Dermis microvascular lymphatic vessel endothelial cell (primary cell): ENCODE data around the gene TAS2R41. TPM values are rescaled to one million over a fixed set of nuclear protein-coding genes. Genes with fewer than 3 reads are reported as not detected.

Experiments
- DNase-seq, 2 donors: peaks; one replicate each; pipeline versions ENCODE4 v3.0.0 to v3.0.0-alpha.2; 2010; ENCODE audit warnings: low read depth in 2 of 2
- total RNA-seq: library from RNA; depleted of rRNA; stranded (reverse); fragments of >200 nt; gene quantifications from 2 replicates; pipeline ENCODE4 v1.2.1, GENCODE V29; 2014

The TAS2R41 gene
- total RNA-seq, 1 donor from 2014 or later, result not detected

DNA sequence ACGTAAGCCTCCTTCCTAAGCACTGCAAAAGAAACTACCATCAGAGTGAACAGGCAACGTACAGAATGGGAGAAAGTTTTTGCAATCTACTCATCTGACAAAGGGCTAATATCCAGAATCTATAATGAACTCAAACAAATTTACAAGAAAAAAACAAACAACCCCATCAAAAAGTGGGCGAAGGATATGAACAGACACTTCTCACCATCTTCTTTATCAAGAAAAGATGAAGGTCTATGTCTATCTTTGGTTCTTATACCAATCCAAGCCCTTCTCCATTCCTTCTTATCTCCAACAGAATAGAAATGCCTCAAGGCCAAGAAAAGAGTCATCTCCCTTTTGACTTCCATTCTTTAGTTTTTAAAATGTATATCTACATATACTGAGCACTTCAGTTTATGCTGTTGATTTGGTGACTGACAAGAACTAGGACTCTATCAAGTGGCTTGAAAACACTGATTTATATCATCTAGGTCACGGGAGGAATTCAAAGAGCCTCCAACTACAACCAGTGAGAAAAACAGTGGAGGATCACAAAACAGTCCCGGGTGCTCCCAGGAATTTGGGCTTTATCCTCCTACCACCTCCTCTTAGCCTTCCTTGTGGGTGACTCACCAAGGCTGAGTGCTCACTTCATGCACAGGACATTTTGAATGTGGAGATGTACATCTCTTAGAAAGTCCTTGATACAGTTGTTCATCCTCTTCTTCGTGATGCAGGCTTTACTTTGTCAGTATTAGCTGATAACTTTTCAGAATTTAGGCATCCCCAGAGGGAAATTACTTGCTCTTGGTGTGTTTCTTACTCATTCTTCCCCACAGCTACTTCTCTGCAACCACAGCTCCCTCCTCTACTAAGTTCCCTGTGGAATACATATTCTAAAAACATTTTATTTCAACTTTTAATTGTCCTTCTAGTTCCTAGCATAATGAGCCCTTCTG is 15.4 kb downstream of the TAS2R41 start:
- DNase-seq, result no peak

DNA sequence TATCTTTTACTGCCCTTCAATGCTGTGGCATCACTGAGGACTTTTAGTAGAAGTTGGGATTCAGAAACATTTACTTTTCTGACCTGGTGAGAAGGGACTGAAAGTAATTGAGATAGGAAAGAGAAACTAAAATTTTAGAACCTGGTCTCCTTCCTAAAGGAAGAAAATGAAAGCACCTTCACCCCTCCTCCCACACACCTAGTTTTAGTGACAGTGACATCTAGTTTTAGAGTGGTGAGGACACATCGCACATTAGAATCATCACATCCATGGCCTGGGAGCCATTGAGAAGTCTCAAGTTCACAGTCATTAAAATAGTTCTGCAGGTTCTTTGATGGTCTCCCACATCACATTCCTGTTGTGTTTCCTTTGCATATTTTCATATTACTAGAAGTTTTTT is 16.1 kb downstream of the TAS2R41 start:
- DNase-seq, result no peak

DNA sequence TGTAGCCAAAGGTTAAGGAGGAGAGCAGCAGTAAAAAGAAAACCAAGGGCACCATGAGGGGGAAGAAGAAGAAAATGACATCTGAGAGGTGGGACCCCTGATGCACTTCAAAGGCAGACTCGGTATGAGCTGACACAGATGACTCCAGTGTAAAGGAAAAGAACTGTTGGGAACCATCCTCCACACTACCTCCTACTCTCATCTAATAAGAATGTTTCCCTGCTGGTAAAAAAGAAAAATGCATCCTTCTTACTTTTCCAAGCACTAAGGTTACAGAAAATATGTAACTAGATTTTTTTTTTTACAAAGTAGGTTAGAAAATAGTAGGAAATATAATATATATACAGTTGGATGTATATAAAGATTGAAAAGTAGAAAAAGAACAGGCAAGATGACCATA is 16.9 kb downstream of the TAS2R41 start:
- no peak for DNase-seq

DNA sequence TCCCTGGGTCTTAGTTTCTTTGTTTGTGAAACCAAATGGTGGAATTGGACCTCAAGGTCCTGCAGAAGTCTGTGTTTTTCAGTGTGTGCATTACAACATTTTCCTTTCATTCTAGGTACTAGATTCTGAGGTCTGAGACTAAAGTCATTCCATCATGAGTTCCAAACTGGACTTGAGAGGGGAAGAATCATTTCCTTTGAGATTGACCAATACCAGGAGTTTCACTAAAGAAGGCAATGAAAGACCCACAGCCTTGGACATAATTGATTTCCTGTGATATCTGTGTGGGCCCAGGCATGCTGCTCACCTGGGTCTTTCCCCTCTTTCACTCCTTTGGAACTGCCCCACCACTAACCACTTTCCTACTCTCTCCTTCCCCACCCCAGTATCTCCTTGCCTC is 18.2 kb downstream of the TAS2R41 start:
- no peak for DNase-seq

DNA sequence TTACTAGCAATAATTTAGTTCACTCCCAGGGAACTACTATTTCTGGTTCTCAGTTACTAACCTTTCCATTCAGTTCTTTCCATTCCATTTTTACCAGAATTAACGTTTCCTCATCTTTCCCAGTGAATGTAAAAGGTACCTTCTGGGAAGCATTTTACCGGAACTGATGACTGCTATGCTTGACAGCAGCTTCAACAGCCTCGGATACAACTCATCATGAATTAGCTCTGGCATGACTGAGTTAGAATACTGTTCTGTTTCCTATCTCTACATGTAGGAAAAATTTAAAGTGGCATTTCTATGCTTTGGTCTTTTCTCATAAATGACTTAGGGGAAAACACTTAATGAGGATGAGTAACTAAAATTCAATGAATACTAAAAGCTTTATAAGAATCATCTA is 18.6 kb downstream of the TAS2R41 start:
- no peak for DNase-seq

DNA sequence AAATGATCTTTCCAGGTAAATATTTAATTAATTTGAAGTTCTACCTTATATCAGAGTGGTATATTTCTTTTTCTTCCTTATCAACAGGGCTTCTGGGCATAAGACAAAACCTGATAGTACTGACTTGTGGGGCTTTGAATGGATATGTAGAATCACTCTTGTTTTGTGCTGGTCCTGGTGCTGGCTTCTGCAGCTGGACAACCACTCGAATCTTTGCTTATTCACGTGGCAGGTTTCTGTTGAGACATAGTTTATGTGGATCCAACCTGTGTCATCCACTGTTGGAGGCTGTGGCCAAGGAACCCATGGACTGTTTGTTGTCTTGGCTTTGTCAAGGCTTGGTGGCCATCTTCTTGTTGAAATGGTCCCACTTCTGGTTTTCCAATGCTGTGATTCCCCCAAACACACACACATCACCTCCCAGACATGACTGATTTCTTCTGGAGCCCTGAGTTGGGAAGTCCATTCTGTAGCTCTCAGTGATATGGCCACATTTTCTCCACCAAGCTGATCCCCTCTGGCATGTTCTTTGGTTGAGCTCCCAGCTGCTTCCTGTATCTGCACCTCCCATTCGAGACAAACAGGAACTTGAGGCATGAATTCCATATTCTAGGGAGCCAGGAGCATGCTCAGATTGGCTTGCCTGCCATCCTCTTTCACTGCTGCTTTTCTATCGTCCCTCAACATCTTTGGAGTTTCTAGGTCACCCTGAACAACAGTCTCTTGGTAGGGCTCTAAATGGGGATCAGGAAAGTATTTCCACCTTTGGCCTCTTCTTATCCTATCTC is 19.5 kb downstream of the TAS2R41 start:
- DNase-seq, result peak in 1 of 2 donors; percentile 72

DNA sequence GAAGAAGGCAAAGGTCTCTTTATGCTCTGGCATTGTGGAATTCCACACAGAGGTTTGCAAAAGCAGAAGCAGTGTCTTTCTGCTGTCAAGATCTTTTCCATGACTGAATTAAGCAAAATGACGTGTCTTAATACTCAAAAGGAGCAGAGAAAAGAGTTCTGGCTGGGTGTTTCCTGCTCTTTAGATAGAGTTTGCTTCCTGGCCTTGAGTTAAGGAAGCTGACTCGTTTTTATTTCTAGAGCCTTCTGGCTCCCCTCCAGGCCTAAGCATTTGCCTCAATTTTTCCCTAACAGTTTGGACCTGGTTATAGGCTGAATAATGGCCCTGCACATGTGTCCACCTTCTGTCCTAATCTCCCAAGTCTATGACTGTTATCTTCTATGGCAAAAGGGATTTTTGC is 21.6 kb downstream of the TAS2R41 start:
- DNase-seq, result peak in 1 of 2 donors; percentile 95

DNA sequence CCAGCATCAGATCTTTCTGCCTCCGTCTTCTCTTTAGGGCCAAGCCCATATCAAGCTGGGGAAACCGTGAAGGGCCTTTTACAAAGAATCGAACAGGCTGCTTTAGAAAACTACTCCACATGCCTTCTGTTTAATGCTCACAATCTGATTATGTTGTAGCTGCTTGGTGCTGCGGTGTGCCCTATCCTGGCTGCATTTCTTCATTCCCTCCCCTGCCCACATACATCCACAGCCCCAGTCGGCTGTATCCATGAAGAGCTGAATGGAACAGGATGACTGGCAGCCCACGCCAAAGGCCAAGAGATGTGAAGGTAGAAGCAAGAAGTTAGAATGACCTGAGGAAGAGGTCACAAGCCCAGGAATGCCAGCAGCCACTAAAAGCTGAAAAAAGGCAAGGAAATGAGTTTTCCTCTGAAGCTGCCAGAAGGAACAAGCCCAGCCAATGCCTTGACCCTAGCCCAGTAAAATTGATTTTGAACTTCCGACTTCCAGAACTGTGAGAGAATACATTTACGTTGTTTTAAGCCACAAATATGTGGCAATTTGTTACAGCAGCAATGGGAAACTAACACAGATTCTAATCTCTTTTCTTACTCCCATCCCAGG is 22.2 kb downstream of the TAS2R41 start:
- DNase-seq, result peak in 1 of 2 donors; percentile 83

DNA sequence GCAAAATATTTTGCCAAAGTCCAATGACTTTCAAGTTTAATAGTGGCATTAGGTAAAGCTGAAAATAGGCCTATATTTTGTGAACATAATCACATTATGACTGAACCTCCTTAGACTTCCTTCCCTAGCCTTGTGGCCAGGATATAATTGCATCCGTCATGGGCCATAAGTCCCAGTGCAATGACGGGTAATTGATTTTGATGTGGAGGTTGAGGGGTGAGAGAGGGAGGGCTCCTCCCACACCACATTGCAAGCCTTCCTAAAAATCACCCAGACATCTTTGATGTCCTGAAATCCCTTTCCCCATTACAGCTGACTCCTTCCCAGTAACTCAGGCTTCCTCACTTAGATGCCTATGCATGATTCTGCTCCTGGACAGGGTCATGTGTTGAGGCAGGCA is 25.6 kb downstream of the TAS2R41 start:
- DNase-seq, result no peak

DNA sequence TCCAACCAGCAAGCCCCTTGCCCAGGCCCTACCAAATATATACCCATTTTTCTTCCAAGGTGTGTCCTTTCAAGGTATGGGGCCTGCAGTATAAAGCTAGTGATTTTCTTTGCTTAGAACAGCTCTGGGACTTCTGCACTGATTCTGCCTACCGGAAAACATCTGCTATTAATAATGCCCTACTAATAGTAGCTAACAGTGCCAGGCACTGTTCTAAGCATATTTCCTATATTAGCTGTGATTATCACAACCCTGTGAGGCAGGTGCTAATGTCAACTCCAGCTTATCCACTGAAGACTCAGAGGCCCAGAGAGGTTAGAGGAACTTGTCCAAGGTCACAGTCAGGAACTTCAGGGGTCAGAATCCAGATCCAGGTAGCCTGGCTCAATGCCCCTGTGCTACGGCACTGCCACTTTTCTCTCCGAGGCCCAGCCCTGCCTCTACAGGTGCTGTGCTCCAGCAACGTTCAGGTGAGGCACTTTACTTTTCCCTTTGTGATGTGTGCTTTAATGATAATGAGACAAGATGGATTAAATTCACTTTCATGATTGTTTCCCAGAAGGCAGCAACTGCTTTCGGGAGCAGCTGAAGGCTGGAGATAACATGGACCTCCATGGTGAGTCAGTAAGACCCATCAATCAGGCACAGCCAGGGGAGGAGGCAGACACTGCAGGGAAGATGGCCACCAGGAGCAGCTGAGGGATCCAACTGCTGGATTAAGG is 26.7 kb downstream of the TAS2R41 start:
- no peak for DNase-seq

DNA sequence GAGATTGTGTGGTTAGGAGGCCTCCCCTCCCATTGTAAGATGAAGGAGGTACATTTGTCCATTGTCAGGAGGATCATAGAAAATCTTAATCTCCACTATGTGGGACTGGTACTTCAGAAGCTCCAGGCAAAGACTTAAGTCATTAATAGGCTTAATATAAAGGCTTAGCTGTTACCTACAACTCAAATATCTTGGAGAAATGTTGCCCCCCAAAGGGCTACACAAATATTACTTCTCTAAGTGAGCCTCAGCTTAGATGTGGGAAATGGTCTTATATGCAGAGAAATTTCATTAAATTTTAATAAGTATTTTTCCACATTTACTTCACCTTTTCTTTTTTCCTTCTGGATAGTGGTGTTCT is 27.2 kb downstream of the TAS2R41 start:
- peak in 1 of 2 donors; percentile 52 for DNase-seq

DNA sequence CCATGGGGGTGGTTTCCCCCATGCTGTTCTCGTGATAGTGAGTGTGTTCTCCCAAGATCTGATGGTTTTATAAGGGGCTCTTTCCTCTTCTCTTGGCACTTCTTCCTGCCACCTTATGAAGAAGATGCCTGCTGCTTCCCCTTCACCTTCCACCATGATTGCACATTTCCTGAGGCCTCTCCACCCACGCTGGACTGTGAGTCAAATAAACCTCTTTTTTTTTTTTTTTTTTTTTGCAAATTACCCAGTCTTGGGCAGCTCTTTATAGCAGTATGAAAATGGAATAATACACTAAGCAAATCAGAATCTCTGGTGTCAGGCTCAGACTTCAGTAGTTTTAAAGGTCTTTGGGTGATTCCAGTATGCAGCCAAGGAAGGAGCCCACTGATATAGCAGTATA is 28.2 kb downstream of the TAS2R41 start:
- no peak for DNase-seq

DNA sequence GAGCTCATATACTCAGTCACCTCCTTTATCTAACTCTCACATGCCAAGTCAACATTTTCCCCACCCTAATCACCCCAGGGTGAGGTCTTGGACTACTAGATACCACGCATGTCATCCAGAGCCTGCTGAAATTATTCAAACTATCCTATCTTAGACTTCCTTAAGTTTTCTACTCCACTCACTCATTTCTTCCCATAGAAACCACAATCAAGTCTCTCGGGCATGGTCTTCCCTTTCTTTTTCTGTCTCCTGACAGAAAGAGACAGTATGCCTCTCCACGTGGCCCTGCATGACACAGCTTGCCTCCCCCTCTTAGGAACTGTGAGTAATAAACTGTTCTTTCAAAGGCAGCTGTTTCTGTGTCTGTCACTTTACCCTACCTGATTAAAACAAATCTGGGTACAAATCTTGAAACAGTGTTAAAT is 29.4 kb downstream of the TAS2R41 start:
- no peak for DNase-seq

DNA sequence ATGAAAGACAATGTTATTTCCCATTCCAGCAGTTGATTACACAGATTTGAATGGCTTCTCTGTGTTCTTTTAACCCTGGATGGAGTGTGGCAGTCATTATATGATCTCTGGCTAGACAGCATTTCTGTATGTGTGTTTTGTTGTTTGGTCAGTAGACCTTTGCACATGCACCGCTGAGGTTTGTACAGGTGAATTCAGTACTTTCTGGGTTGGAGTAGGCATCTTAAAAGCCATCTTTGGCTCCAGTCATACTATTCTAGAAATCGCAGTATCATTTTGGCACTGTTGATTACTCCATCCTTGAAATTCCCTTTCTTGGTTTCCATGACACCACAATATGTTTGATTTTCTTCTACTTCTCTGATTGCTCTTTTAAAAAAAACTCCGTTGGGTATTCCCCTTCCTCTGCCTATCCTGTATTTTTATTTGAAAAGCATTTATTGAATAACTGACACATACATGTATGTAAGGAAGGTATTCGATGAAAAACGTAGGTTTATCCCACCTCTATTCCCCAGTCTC is 29.9 kb downstream of the TAS2R41 start:
- DNase-seq, result no peak

DNA sequence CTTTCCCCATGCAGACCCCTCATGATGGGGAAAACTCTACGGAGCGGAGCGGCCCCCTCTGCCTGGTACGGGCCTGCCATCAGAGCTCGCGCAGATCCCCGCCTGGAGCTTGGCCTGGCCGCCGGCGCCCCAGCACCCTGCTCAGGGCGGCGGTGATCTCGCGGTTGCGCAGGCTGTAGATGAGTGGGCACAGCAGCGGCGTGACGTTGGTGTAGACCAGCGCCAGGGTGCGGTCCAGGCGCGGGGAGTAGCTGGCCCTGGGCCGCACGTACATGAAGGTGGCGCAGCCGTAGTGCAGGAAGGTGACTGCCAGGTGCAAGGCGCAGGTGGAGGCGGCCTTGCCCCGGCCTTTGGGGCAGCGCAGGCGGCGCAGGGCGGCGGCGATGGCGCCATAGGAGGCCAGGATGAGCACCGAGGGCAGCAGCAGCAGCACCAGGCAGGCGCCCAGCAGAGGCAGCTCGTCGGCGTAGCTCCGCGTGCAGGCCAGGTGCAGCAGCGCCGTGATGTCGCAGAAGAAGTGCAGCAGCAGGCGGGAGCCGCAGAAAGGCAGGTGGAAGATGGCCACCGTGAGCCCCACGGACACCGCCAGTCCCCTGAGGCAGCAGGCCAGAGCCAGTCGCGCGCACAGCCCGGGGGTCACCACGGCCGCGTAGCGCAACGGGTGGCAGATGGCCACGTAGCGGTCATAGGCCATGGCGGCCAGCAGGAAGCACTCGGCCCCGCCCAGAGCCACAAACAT is 33.4 kb downstream of the TAS2R41 start:
- DNase-seq, result no peak

DNA sequence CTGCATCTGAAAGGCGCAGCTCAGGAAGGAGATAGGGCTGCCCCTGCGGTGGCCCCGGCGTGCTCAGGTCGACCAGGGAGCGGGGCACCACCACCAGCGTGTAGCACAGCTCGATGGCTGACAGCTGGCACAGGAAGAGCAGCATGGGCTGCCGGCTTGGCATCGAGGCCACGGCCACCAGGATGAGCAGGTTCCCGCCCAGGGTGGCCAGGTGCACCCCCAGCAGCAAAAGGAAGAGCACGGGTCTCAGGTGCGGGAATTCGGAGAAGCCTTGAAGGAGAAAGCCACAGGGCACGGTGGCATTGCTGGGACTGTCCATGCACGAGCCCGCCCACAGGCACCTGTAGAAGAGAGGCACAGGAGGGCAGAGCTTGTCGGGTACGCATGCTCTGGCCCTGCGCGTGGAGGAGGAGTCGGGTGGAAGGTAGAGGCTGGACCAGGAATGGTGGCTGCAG is 33.9 kb downstream of the TAS2R41 start:
- no peak for DNase-seq

DNA sequence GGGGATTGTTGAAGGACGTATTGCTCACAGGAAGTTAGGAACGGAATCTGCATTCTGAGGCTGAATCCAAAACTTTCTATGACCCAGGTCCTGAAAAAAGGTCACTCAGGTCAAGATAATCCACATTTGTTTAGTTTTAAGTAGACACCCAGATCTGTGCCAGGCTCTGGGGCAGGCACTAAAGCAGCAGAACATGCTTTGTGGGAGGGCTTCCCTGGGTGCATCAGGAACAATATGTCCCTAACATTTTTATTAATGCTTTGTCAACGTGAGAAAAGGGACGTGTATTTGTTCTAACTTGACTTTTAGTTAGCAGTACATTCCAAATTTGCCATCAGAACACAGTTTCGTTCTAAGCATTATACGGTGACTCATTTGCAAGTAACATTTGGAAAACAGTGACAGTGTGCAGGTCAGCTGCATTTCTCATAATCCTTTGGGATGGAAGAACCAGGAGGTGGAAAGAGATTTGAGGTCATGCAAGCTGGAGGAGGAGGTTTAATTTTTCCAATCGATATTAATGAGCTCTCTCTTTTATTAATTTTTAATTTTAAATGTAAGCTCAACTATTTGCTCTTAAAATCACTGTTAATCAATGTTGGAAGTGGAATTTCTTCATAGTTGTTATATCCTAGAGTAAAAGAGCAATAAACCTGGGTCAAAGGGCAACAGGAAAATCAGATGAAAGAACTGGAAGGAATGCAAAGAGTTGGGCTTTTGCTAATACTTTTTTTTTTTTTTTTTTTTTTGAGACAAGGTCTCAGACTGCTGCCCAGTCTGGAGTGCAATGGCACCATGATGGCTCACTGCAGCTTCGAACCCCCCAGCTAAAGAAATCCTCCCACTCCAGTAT is 35.0 kb downstream of the TAS2R41 start:
- DNase-seq, result no peak

DNA sequence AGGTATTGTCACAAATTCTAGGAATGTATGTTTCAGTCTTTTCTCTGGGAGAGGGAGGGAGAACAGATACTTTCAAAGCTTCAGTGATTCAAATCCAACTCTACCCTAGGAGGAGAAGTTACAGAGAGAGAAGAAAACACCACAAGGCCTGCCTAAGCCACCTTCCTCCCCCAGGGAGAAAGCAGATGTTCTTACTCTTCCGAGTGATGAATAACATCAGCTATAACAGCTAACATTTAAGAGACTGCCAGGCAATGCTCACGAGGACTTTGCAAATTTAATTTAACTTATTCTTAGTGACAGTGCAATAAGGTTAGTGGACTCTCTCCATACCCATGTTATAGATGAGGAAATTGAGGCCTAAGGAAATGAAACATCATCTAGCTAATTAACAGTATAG is 36.8 kb downstream of the TAS2R41 start:
- DNase-seq, result no peak

DNA sequence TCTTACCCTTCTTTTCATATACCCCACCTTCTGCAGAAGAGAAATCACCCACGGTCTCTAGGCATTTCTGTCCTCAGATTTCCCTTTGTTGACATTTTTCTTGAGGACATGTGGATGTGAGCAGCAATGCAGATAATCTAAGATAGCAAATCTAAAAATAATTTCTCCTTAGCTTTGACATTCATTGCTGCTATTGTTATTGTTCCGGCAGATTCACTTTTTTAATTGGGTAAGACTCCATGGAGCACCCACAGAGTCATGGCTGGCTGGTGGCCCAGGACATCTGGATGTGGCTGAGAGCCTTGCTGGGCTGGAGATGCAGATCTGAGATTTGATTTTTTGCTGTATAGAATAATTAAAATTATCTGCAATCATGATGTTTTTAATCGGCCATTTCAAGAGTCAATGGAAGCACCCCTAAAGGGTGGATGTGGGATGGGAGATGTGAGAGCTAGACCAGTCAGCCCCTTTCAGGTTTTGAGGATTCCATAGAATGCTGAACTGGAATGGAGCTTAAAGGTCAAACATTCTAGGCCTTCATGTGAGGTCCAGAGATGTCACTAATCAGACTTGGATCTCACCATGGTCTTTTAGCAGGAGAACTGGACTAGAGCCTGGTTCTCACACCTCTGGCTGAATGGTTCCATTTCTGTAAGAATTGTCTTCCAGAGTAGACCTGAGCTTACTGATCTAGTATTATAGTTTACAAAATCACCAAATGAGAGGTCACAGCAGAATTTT is 37.5 kb downstream of the TAS2R41 start:
- DNase-seq, result no peak
